KMS-11 (cell line): ENCODE results near the gene PRR29.

Experiments used
- H2AFZ ChIP-seq: fragments of 200-600 bp; sonication (generic); 2 replicates; pipeline ENCODE4 v1.6.1; 2016; ENCODE audit warnings: antibody characterized with exemption, mixed run types, low read depth
- H3K27ac ChIP-seq: fragments of 200-600 bp; sonication (generic); 2 replicates; pipeline ENCODE4 v1.6.1; 2016; ENCODE audit warnings: mild to moderate bottlenecking, mixed run types
- H3K27me3 ChIP-seq: fragments of 200-600 bp; sonication (generic); 2 replicates; pipeline ENCODE4 v1.6.1; 2017; ENCODE audit warnings: mild to moderate bottlenecking, low read depth, mixed run types, moderate library complexity; ENCODE audit not compliant: insufficient read depth
- H3K36me3 ChIP-seq: fragments of 200-600 bp; sonication (generic); 2 replicates; pipeline ENCODE4 v1.6.1; 2017; ENCODE audit warnings: mild to moderate bottlenecking, mixed run types; ENCODE audit not compliant: insufficient read depth
- H3K4me1 ChIP-seq: fragments of 200-600 bp; sonication (generic); 2 replicates; pipeline ENCODE4 v1.6.1; 2016; ENCODE audit warnings: mild to moderate bottlenecking, low read depth, mixed run types; ENCODE audit not compliant: poor library complexity, severe bottlenecking
- H3K4me2 ChIP-seq: fragments of 200-600 bp; sonication (generic); 2 replicates; pipeline ENCODE4 v1.7.0; 2016; ENCODE audit warnings: mild to moderate bottlenecking, mixed run types
- H3K4me3 ChIP-seq: fragments of 200-600 bp; sonication (generic); IDR thresholded peaks from 2 replicates; pipeline ENCODE4 v1.6.1; 2017; ENCODE audit warnings: low read depth, low read length, mixed read lengths; ENCODE audit not compliant: insufficient read depth
- H3K79me2 ChIP-seq: fragments of 200-600 bp; sonication (generic); 2 replicates; pipeline ENCODE4 v1.6.1; 2016; ENCODE audit warnings: low read depth, mixed run types; ENCODE audit not compliant: insufficient read depth
- H3K9ac ChIP-seq: fragments of 200-600 bp; sonication (generic); 2 replicates; pipeline ENCODE4 v1.6.1; 2016; ENCODE audit warnings: mild to moderate bottlenecking, mixed run types
- H4K20me1 ChIP-seq: fragments of 200-600 bp; sonication (generic); 2 replicates; pipeline ENCODE4 v1.6.1; 2016; ENCODE audit warnings: mild to moderate bottlenecking, mixed run types; ENCODE audit not compliant: insufficient read depth
- TF ChIP-seq, protein P1 (sequence below): fragments of 200-600 bp; sonication (generic); conservative IDR thresholded peaks from 2 replicates; pipeline ENCODE4 v1.6.1; 2017; ENCODE audit warnings: low read depth, mild to moderate bottlenecking, antibody characterized with exemption, low read length, moderate library complexity, mixed read lengths

PRR29 gene

DNA sequence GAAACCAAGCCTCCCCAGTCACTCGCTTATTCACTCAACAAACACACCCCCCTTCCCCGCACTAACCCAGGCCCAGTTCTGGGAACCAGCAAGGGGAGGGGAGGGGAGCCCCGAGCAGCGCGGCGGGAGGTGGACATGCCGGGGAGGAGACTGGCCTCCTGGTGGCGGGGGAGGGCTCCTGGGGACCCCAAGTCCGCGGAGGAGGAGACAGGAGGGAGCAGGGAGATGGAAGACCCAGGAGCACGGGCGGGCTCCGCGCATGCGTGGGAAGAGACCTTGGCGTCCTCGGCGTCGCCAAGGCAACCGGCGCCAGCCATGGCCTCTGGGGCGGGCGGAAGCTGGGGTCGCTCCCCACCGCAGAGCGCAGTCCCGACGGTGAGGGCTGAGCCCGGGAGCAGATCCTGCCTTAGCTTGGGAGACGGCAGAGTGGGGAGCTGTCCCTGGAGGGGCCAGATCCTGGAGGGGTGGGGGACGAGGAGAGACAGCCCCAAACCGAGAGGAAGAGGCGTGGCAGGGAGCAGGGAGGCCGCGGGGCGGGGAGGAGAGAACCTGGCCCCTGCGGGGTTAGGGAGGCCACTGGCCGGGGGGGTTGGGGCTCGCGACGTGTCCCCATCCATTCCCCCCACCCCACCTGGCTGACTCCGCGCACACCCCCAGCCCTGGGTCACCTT is at the start of gene PRR29:
PRR29 (plus strand) TSS at position 302 of the 671 bp plus-strand sequence; CDS start at position 316, 14 bp downstream.
- H3K36me3 ChIP-seq = no peaks in the 10 kb centered on the region
- TF ChIP-seq, protein P1, sequence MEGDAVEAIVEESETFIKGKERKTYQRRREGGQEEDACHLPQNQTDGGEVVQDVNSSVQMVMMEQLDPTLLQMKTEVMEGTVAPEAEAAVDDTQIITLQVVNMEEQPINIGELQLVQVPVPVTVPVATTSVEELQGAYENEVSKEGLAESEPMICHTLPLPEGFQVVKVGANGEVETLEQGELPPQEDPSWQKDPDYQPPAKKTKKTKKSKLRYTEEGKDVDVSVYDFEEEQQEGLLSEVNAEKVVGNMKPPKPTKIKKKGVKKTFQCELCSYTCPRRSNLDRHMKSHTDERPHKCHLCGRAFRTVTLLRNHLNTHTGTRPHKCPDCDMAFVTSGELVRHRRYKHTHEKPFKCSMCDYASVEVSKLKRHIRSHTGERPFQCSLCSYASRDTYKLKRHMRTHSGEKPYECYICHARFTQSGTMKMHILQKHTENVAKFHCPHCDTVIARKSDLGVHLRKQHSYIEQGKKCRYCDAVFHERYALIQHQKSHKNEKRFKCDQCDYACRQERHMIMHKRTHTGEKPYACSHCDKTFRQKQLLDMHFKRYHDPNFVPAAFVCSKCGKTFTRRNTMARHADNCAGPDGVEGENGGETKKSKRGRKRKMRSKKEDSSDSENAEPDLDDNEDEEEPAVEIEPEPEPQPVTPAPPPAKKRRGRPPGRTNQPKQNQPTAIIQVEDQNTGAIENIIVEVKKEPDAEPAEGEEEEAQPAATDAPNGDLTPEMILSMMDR = no peak
- no peaks in the 10 kb centered on the region for H4K20me1 ChIP-seq
- H3K27me3 ChIP-seq = peaks cover 10% of the 10 kb centered on the region; the same call in 1 of the 2 replicates
- no peak within 1 kb of the TSS for H3K4me3 ChIP-seq
- peak within 1 kb of the TSS; percentile 42 for H3K4me2 ChIP-seq
- no peak within 1 kb of the TSS; the same call in 1 of the 2 replicates for H3K9ac ChIP-seq
- peaks cover 6% of the 10 kb centered on the region for H3K4me1 ChIP-seq
- H3K27ac ChIP-seq = no peak within 1 kb of the TSS
- H2AFZ ChIP-seq = peak within 1 kb of the TSS; percentile 70
- H3K79me2 ChIP-seq = no peaks in the 10 kb centered on the region

DNA sequence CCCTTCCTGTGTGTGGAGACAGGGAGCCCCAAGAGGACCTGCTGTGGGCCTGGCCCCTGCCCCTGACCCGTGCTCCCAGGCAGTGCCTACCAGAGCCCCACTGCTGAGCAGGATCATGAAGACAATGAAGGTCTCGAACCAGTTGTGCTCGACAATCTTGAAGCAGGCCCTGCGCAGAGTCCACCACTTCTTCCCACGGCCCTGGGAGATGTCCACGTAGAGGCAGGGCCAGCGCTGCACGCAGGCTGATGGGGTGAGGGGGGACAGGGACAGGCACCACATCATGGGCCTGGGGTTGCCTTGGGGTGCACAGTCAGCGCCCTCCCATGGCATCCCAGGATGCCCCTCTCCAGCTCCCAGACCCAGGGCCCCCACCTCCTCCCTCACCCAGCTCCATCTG is 49.6 kb upstream of the PRR29 start:
- no peak overlapping the region for H3K9ac ChIP-seq
- no peak overlapping the region for H3K4me2 ChIP-seq
- H3K4me3 ChIP-seq = no peak overlapping the region
- TF ChIP-seq, protein P1 = no peak
- no peaks in the 10 kb centered on the region for H4K20me1 ChIP-seq
- H3K4me1 ChIP-seq = no peaks in the 10 kb centered on the region
- peaks cover 10% of the 10 kb centered on the region; the same call in 1 of the 2 replicates for H3K27me3 ChIP-seq
- no peak overlapping the region for H2AFZ ChIP-seq
- H3K27ac ChIP-seq = no peak overlapping the region
- H3K79me2 ChIP-seq = no peaks in the 10 kb centered on the region
- no peaks in the 10 kb centered on the region for H3K36me3 ChIP-seq

GRCh38 chr17:63949576-63950250 is 48.4 kb upstream of the PRR29 start:
- Histone ChIP-seq H2AFZ (no peak overlapping the region), H3K27me3 (peaks cover 10% of the 10 kb centered on the region; the same call in 1 of the 2 replicates), H3K9ac (no peak overlapping the region), H3K4me3 (no peak overlapping the region), H3K4me2 (no peak overlapping the region), H4K20me1 (no peaks in the 10 kb centered on the region), H3K4me1 (no peaks in the 10 kb centered on the region), H3K79me2 (no peaks in the 10 kb centered on the region), H3K27ac (no peak overlapping the region), H3K36me3 (no peaks in the 10 kb centered on the region)
- TF ChIP-seq, protein P1 = no peak

DNA sequence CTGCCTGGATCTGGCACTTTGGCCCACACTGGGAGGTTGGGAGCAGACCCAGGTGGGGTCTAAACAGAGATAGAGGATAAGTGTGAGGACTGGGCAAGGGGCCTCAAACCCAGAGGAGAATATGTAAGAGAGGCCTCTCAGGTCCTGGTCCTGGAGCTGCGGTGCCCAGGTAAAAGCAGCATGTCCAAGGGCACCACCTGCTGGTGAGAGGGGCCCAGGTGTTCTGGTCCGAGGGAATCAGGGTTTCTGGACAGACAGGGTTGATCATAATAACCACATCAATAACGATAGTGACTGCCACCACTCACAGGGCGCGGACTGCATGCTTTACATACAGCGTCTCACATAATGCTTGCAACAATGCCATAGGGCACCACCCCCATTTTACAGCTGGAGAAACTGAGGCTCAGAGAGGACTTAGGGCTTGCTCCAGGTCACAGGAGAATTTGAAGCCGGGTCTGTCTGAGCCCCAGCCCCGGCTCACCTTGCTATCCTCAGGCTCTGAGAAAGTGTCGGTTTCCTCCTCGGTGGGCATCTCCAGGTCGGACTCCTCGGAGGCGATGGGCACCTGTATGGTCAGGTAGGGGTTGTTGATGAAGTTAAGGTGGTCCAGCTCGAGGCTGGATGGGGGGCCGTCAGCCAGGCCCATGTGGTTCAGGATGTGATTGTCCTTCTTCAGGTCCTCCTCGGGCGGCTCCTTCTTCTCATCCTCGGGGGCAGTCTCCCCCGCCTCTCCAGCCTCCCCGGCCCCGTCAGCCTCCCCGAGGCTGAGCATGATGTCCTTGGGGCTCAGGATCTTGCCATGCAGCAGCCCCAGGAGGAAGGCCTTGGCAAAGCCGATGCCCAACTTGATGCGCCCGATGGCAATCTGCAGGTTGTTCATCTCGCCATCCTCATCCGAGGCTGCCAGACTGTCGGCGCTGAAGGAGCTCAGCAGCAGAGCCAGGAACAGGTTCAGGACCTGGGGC is 46.9 kb upstream of the PRR29 start:
- no peak overlapping the region for H3K4me3 ChIP-seq
- H3K79me2 ChIP-seq = no peaks in the 10 kb centered on the region
- peaks cover 6% of the 10 kb centered on the region; the same call in 1 of the 2 replicates for H3K27me3 ChIP-seq
- H3K9ac ChIP-seq = no peak overlapping the region
- no peaks in the 10 kb centered on the region for H4K20me1 ChIP-seq
- H3K27ac ChIP-seq = no peak overlapping the region
- no peaks in the 10 kb centered on the region for H3K36me3 ChIP-seq
- TF ChIP-seq, protein P1 = peak; percentile 61
- H3K4me2 ChIP-seq = no peak overlapping the region
- H2AFZ ChIP-seq = no peak overlapping the region
- no peaks in the 10 kb centered on the region for H3K4me1 ChIP-seq
